Inflammatory macrophage treated with lipopolysaccharide for 4 hours (primary cell): ENCODE data around the gene KLHL2.

Experiments
- DNase-seq: peaks from one replicate; pipeline ENCODE4 v3.0.0-alpha.2; 2020

Gene KLHL2

GRCh38 chr4:165370530-165370929, 163.2 kb downstream of the KLHL2 start:
- DNase-seq: no peak
